Natural killer cell (primary cell): Measurements from ENCODE around the gene RNF114. TPM values are rescaled to one million over a fixed set of nuclear protein-coding genes. Genes with fewer than 3 reads are reported as not detected.

Source experiments
- ATAC-seq, 3 donors: fragments of 150-1000 bp in 2 of 3; fragments of 200-7000 bp in 1 of 3; cut with Tn5 transposase; 1 replicate in 1 of 3; 2 replicates in 2 of 3; pipeline ENCODE4 v1.10.0; 2021; ENCODE audit warnings: mild to moderate bottlenecking in 2 of 3, moderate library complexity in 2 of 3
- DNase-seq, 2 donors: peaks; one replicate each; pipeline versions ENCODE4 v3.0.0 to v3.0.0-alpha.2; 2013 to 2021; ENCODE audit warnings: mixed read lengths in 1 of 2
- H3K27ac ChIP-seq: one replicate; pipeline ENCODE4 v1.5.1; 2013; ENCODE audit warnings: mild to moderate bottlenecking, low read length
- H3K27me3 ChIP-seq: one replicate; pipeline ENCODE4 v1.6.1; 2013; ENCODE audit warnings: low read length; ENCODE audit not compliant: control insufficient read depth, insufficient read depth
- H3K36me3 ChIP-seq: one replicate; pipeline ENCODE4 v1.6.1; 2013; ENCODE audit warnings: low read length; ENCODE audit not compliant: control insufficient read depth, insufficient read depth
- H3K4me1 ChIP-seq: one replicate; pipeline ENCODE4 v1.6.1; 2013; ENCODE audit warnings: low read length; ENCODE audit not compliant: control insufficient read depth, insufficient read depth
- H3K4me3 ChIP-seq: one replicate; pipeline ENCODE4 v1.5.1; 2013; ENCODE audit warnings: low read length
- H3K9me3 ChIP-seq: one replicate; pipeline ENCODE4 v1.6.1; 2013; ENCODE audit warnings: low read length; ENCODE audit not compliant: control insufficient read depth, insufficient read depth
- H3K27ac Mint-ChIP-seq, 2 donors: one replicate each; pipeline ENCODE4 v1.8.0; 2022; ENCODE audit warnings: mild to moderate bottlenecking in 2 of 2, mixed read lengths in 2 of 2, moderate library complexity in 1 of 2
- H3K27me3 Mint-ChIP-seq, 2 donors: one replicate each; pipeline ENCODE4 v1.8.0; 2022; ENCODE audit warnings: low read depth in 2 of 2, mixed read lengths in 2 of 2
- H3K36me3 Mint-ChIP-seq: one replicate; pipeline ENCODE4 v1.8.0; 2022; ENCODE audit warnings: mixed read lengths
- H3K4me1 Mint-ChIP-seq, 2 donors: one replicate each; pipeline ENCODE4 v1.8.0; 2022; ENCODE audit warnings: mixed read lengths in 2 of 2
- H3K4me3 Mint-ChIP-seq: one replicate; pipeline ENCODE4 v1.8.0; 2022; ENCODE audit warnings: mild to moderate bottlenecking, moderate library complexity, mixed read lengths
- H3K9me3 Mint-ChIP-seq, 2 donors: one replicate each; pipeline ENCODE4 v1.8.0; 2022; ENCODE audit warnings: mixed read lengths in 2 of 2
- WGBS: methylation state at CpG from one replicate; pipeline ENCODE4 v1.1.7; 2013; ENCODE audit warnings: missing lambda C conversion rate; ENCODE audit not compliant: insufficient coverage; 5-methylcytosine and 5-hydroxymethylcytosine counted together
- intact Hi-C: fragments of 100-400 bp; cut with micrococcal nuclease; formaldehyde crosslinking; loops from one replicate; pipeline ENCODE4 v1.14.2; 2022
- total RNA-seq, 4 donors: library from RNA; stranded (reverse); fragments of 120-200 nt in 1 of 4; gene quantifications; one replicate each; pipeline versions ENCODE4 v1.2.3 to v1.2.4, GENCODE V29; 2013 to 2022
- TF ChIP-seq, protein P1 (sequence below): fragments of 200-600 bp; IDR thresholded peaks from one replicate; pipeline ENCODE4 v1.8.0; 2022; ENCODE audit warnings: antibody characterized with exemption

The RNF114 gene, protein sequence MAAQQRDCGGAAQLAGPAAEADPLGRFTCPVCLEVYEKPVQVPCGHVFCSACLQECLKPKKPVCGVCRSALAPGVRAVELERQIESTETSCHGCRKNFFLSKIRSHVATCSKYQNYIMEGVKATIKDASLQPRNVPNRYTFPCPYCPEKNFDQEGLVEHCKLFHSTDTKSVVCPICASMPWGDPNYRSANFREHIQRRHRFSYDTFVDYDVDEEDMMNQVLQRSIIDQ
- 100 to 1,000 TPM in 2 of 3 donors, 10 to 100 TPM in 1; 92.3 to 108 (median 100) TPM for total RNA-seq
- 70.3 TPM for total RNA-seq (2013)

DNA sequence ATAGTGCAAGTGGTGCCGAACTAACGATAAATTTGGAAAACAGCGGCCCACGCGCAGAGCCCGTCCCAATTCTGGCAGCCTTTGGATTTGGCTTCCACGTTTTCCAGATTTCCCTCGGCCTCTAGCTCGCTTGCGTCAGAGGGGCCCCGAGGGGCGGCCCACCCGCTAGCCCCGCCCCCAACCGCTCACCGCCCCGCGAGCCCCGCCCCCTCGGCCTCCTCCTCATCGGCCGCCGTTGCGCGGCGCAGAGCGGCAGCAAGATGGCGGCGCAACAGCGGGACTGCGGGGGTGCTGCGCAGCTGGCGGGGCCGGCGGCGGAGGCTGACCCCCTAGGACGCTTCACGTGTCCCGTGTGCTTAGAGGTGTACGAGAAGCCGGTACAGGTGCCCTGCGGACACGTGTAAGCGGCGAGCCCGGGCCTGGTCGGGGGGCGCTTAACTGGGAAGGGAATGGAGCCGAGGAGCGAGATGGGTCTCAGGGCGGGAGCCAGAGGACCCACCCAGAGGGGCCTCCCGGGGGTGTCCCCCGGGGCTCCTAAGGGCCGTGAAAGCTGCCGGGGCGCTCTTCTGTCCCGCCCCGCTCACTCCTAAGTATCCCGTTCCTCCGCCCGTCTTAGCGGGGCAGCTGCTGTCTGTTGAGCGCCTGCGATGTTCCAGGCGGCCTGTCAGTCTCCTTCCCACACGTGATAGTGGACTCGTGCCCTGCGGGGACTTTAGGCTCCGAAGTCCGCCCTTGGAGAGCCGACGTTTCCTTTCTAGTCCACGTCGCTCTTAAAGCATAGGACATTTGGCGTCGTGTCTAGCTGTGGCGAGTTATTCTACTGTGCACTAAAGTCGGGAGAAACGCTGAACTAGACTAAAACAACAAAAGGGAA, at the start of gene RNF114:
Gene RNF114 (plus strand): TSS at position 245 of the 874 bp plus-strand sequence. CDS start 16 bp downstream, at position 261.
- peaks cover 36% of the 10 kb centered on the region for H3K4me1 ChIP-seq
- H3K27me3 ChIP-seq = no peaks in the 10 kb centered on the region
- peak within 1 kb of the TSS; percentile 88 to 90 for H3K27ac Mint-ChIP-seq
- H3K9me3 ChIP-seq = no peaks in the 10 kb centered on the region
- H3K27ac ChIP-seq = peak within 1 kb of the TSS; percentile 92
- peak within 1 kb of the TSS; percentile 99 for H3K4me3 ChIP-seq
- intact Hi-C loops = loop anchor here (1.0 kb wide), 1 partner anchor 21 kb away; the partner anchor contains the start of gene SPATA2
- TF ChIP-seq, protein P1, sequence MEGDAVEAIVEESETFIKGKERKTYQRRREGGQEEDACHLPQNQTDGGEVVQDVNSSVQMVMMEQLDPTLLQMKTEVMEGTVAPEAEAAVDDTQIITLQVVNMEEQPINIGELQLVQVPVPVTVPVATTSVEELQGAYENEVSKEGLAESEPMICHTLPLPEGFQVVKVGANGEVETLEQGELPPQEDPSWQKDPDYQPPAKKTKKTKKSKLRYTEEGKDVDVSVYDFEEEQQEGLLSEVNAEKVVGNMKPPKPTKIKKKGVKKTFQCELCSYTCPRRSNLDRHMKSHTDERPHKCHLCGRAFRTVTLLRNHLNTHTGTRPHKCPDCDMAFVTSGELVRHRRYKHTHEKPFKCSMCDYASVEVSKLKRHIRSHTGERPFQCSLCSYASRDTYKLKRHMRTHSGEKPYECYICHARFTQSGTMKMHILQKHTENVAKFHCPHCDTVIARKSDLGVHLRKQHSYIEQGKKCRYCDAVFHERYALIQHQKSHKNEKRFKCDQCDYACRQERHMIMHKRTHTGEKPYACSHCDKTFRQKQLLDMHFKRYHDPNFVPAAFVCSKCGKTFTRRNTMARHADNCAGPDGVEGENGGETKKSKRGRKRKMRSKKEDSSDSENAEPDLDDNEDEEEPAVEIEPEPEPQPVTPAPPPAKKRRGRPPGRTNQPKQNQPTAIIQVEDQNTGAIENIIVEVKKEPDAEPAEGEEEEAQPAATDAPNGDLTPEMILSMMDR = no peak
- ATAC-seq = peak; percentile 94 to 97 (median 97)
- H3K36me3 Mint-ChIP-seq = no peaks in the 10 kb centered on the region
- H3K36me3 ChIP-seq = no peaks in the 10 kb centered on the region
- H3K4me3 Mint-ChIP-seq = peak within 1 kb of the TSS; percentile 95
- peak; percentile 86 to 96 for DNase-seq
- H3K4me1 Mint-ChIP-seq = peaks cover 43 to 45% of the 10 kb centered on the region in 2 donors
- H3K9me3 Mint-ChIP-seq = no peaks in the 10 kb centered on the region
- no peaks in the 10 kb centered on the region for H3K27me3 Mint-ChIP-seq
- WGBS = under 1% methylated on average over 79 of the region's 79 CpGs

DNA sequence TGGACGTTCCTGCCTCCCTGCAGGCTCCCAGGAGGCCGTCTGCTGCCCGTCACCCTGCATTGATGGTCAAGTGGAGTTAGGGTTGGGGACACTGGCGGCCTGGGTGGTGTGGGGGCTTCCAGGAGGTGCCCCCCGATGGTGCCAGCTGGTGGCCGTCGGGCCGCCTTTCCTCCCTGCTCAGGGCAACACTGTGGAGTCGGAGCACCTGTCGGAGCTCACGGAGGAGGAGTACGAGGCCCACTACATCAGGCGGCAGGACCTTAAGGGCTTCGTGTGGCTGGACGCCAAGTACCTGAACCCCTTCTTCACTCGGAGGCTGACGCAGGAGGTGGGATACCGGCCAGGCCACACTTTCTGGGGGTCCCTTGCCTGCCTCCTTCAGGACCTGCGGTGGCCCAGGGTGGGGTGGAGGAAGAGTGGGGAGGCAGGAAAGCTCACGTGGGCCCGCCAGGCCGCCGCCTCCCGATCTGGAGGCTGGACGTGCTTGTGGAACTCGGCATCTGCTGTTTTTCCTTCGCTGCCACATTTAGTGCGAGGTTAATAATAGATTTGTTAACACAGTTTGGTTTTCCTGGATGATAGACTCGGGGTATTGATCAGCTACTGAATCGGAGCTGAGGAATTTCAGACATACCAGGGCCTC, 49.5 kb upstream of the RNF114 start:
- no peaks in the 10 kb centered on the region for H3K27me3 Mint-ChIP-seq
- H3K27me3 ChIP-seq = no peaks in the 10 kb centered on the region
- no peak overlapping the region for H3K4me3 Mint-ChIP-seq
- peaks cover 5 to 11% of the 10 kb centered on the region in 2 donors for H3K4me1 Mint-ChIP-seq
- WGBS = 94% methylated on average over 30 of the region's 30 CpGs
- ATAC-seq (no peak), DNase-seq (no peak)
- no peaks in the 10 kb centered on the region for H3K9me3 Mint-ChIP-seq
- TF ChIP-seq, protein P1 = no peak
- intact Hi-C loops = no loop called here
- H3K27ac ChIP-seq = no peak overlapping the region
- H3K27ac Mint-ChIP-seq = peak overlapping the region in 1 of 2 donors; percentile 42
- peaks cover 52% of the 10 kb centered on the region for H3K36me3 ChIP-seq
- no peaks in the 10 kb centered on the region for H3K36me3 Mint-ChIP-seq
- H3K4me3 ChIP-seq = no peak overlapping the region
- no peaks in the 10 kb centered on the region for H3K4me1 ChIP-seq
- H3K9me3 ChIP-seq = no peaks in the 10 kb centered on the region

DNA sequence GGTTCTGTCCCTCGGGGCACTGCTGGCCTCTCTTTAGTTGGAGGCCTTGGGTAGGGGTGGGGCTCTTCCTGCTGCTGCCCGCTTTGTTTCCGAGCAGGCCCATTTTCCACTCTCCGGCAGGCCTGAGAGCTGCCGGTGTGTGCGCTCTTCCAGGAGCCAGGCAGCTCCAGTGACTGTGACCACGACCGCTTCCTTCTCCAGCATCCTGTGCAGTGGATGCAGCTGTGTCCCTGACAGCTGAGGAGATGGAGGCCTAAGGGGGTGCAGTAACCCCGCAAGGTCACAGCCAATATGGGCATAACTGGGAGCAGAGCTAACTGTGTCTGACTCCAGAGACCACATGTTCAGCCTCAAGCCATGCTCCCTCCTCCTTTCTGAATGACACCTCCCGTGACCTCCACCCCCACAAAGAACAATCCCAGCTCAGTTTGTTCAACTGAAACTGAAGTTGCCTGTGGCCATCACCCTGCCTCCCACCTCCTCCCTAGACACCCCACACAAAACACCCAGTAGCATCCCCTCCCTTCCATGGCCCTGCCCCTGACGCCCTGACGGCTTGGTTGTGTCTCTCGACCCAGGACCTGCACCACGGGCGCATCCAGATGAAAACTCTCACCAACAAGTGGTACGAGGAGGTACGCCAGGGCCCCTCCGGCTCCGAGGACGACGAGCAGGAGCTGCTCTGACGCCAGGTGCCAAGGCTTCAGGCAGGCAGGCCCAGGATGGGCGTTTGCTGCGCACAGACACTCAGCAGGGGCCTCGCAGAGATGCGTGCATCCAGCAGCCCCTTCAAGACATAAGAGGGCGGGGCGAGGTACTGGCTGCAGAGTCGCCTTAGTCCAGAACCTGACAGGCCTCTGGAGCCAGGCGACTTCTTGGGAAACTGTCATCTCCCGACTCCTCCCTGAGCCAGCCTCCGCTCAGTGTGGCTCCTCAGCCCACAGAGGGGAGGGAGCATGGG, 48.7 kb upstream of the RNF114 start:
- Mint-ChIP-seq H3K4me1 (peaks cover 5 to 11% of the 10 kb centered on the region in 2 donors), H3K27me3 (no peaks in the 10 kb centered on the region), H3K4me3 (no peak overlapping the region), H3K27ac (peak overlapping the region in 1 of 2 donors; percentile 42), H3K36me3 (no peaks in the 10 kb centered on the region), H3K9me3 (no peaks in the 10 kb centered on the region)
- H3K27ac ChIP-seq = no peak overlapping the region
- H3K4me1 ChIP-seq = peaks cover 5% of the 10 kb centered on the region
- peaks cover 45% of the 10 kb centered on the region for H3K36me3 ChIP-seq
- 92% methylated on average over 32 of the region's 32 CpGs for WGBS
- no peaks in the 10 kb centered on the region for H3K27me3 ChIP-seq
- no peak overlapping the region for H3K4me3 ChIP-seq
- no peaks in the 10 kb centered on the region for H3K9me3 ChIP-seq
- DNase-seq (no peak), ATAC-seq (no peak)
- TF ChIP-seq, protein P1 = no peak
- intact Hi-C loops = loop anchor here (1.0 kb wide), 1 partner anchor 276 kb away; no protein-coding TSS in a partner anchor
